ENCODE measurements around the gene SPRED1. TPM values are rescaled to one million over a fixed set of nuclear protein-coding genes. Genes with fewer than 3 reads are reported as not detected.

The SPRED1 gene
- total and polyA plus RNA-seq, 2 experiments from 2014 or later, result 11.4 to 44.0 TPM

DNA sequence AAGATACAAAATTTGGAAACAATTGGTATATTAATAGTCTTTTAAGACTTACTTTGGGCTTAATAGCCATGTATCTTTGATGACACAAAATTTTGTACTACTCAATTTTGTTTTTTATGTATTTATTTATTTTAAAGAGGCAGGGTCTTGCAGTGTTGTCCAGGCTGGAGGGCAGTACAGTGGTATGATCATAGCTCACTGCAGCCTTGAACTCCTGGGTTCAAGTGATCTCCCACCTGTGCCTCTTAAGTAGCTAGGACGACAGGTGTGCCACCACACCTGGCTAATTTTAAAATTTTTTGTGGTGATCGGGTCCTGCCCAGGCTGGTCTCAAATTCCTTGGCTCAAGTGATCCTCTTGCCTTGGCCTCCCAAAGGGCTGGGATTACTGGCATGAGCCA, 6.5 kb downstream of the SPRED1 start (continued):
- TF ChIP-seq, protein P1, sequence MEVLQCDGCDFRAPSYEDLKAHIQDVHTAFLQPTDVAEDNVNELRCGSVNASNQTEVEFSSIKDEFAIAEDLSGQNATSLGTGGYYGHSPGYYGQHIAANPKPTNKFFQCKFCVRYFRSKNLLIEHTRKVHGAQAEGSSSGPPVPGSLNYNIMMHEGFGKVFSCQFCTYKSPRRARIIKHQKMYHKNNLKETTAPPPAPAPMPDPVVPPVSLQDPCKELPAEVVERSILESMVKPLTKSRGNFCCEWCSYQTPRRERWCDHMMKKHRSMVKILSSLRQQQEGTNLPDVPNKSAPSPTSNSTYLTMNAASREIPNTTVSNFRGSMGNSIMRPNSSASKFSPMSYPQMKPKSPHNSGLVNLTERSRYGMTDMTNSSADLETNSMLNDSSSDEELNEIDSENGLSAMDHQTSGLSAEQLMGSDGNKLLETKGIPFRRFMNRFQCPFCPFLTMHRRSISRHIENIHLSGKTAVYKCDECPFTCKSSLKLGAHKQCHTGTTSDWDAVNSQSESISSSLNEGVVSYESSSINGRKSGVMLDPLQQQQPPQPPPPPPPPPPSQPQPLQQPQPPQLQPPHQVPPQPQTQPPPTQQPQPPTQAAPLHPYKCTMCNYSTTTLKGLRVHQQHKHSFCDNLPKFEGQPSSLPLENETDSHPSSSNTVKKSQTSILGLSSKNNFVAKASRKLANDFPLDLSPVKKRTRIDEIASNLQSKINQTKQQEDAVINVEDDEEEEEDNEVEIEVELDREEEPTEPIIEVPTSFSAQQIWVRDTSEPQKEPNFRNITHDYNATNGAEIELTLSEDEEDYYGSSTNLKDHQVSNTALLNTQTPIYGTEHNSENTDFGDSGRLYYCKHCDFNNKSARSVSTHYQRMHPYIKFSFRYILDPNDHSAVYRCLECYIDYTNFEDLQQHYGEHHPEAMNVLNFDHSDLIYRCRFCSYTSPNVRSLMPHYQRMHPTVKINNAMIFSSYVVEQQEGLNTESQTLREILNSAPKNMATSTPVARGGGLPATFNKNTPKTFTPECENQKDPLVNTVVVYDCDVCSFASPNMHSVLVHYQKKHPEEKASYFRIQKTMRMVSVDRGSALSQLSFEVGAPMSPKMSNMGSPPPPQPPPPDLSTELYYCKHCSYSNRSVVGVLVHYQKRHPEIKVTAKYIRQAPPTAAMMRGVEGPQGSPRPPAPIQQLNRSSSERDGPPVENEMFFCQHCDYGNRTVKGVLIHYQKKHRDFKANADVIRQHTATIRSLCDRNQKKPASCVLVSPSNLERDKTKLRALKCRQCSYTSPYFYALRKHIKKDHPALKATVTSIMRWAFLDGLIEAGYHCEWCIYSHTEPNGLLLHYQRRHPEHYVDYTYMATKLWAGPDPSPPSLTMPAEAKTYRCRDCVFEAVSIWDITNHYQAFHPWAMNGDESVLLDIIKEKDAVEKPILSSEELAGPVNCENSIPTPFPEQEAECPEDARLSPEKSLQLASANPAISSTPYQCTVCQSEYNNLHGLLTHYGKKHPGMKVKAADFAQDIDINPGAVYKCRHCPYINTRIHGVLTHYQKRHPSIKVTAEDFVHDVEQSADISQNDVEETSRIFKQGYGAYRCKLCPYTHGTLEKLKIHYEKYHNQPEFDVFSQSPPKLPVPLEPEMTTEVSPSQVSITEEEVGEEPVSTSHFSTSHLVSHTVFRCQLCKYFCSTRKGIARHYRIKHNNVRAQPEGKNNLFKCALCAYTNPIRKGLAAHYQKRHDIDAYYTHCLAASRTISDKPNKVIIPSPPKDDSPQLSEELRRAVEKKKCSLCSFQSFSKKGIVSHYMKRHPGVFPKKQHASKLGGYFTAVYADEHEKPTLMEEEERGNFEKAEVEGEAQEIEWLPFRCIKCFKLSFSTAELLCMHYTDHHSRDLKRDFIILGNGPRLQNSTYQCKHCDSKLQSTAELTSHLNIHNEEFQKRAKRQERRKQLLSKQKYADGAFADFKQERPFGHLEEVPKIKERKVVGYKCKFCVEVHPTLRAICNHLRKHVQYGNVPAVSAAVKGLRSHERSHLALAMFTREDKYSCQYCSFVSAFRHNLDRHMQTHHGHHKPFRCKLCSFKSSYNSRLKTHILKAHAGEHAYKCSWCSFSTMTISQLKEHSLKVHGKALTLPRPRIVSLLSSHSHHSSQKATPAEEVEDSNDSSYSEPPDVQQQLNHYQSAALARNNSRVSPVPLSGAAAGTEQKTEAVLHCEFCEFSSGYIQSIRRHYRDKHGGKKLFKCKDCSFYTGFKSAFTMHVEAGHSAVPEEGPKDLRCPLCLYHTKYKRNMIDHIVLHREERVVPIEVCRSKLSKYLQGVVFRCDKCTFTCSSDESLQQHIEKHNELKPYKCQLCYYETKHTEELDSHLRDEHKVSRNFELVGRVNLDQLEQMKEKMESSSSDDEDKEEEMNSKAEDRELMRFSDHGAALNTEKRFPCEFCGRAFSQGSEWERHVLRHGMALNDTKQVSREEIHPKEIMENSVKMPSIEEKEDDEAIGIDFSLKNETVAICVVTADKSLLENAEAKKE (CRISPR knock-in tag; IDR thresholded peaks at IDR 0.05), result no peak

DNA sequence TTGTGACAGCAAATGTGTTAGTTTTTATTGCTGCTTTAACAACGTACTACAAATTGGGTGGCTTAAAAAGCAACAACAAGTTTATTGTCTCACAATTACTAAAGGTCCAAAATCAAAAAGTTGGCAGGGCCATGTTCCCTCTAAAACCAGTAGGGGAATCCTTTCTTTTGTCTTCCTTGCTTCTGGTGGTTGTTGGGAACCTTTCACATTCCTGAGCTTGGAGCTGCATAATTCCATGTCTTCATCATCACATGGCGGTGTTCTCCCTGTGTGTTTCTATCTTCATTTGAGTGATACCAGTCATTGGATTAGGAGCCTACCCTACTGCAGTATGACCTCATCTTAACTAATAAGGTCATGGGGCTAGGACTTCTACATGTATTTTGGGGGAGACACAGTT, 7.4 kb downstream of the SPRED1 start:
- Histone ChIP-seq H3K4me2 (peak overlapping the region; percentile 37; the same call in 1 of the 2 replicates), H4K20me1 (replicated peaks; ENCODE audit: insufficient read depth) (peaks cover 56% of the 10 kb centered on the region), H3K27ac (ENCODE audit: low read depth) (no peak overlapping the region), H3K79me2 (replicated peaks; ENCODE audit: insufficient read depth) (peaks cover 100% of the 10 kb centered on the region), H3K27me3 (ENCODE audit: insufficient read depth) (no peaks in the 10 kb centered on the region), H3K9me2 (ENCODE audit: insufficient read depth) (no peaks in the 10 kb centered on the region), H3F3A (replicated peaks; ENCODE audit: low read depth) (no peaks in the 10 kb centered on the region), H3K4me3 (no peak overlapping the region), H3K4me1 (ENCODE audit: insufficient read depth) (peaks cover 63% of the 10 kb centered on the region), H2AFZ (no peak overlapping the region), H3K36me3 (ENCODE audit: insufficient read depth) (no peaks in the 10 kb centered on the region)
- H3K4me3 Mint-ChIP-seq, result 0 out of 3 replicates have a peak overlapping the region, but pooled peaks have one; percentile 49
- DNase-seq (ENCODE audit: low spot score) (peak; percentile 80), ATAC-seq (peak; percentile 83)
- peak overlapping the region; percentile 34; the same call in 1 of the 2 replicates for H3K27ac Mint-ChIP-seq
- no peaks in the 10 kb centered on the region for H3K36me3 Mint-ChIP-seq (ENCODE audit: low read depth)
- no peaks in the 10 kb centered on the region for H3K9me3 Mint-ChIP-seq
- H3K27me3 Mint-ChIP-seq (ENCODE audit: insufficient read depth, low read depth, poor library complexity), result no peaks in the 10 kb centered on the region
- peaks cover 33% of the 10 kb centered on the region for H3K4me1 Mint-ChIP-seq
- no peak for TF ChIP-seq EZH2phosphoT487 (IDR thresholded peaks at IDR 0.05; ENCODE audit: unreplicated experiment)
- TF ChIP-seq, protein P1 (CRISPR knock-in tag; IDR thresholded peaks at IDR 0.05), result 0 out of 2 replicates have a peak, but pooled peaks have one; percentile 42
- peak; percentile 8 to 45; a peak in 2 of 4 replicates for TF ChIP-seq CTCF (conservative IDR thresholded peaks at IDR 0.05; ENCODE audit: low read depth in 2 of 2)
- no peak for TF ChIP-seq ZNF114 (CRISPR knock-in tag; IDR thresholded peaks at IDR 0.05)
- no peak for TF ChIP-seq ETS1 (IDR thresholded peaks at IDR 0.05)
- TF ChIP-seq STAT1 (IDR thresholded peaks at IDR 0.05; ENCODE audit: unreplicated experiment), result no peak

Measured in GM23338 (cell line).